HEK293T (cell line): ENCODE results near the gene KREMEN1.

Experiments
- ELF4 ChIP-seq: fragments of 450-650 bp; IDR thresholded peaks from 2 replicates; pipeline ENCODE4 v1.6.1; 2017; ENCODE audit warnings: antibody characterized with exemption
- FOXA1 ChIP-seq: fragments of 450-650 bp; IDR thresholded peaks from 2 replicates; pipeline ENCODE4 v1.6.1; 2016; ENCODE audit warnings: mild to moderate bottlenecking
- FOXK2 ChIP-seq: fragments of 450-650 bp; IDR thresholded peaks from 2 replicates; pipeline ENCODE4 v1.6.1; 2016; ENCODE audit warnings: mild to moderate bottlenecking
- PKNOX1 ChIP-seq: fragments of 450-650 bp; IDR thresholded peaks from 2 replicates; pipeline ENCODE4 v1.6.1; 2016
- SP1 ChIP-seq: fragments of 450-650 bp; IDR thresholded peaks from 2 replicates; pipeline ENCODE4 v1.6.1; 2017
- SUZ12 ChIP-seq: fragments of 450-650 bp; IDR thresholded peaks from 2 replicates; pipeline ENCODE4 v1.6.1; 2016; ENCODE audit warnings: mild to moderate bottlenecking
- TARDBP ChIP-seq: fragments of 450-650 bp; IDR thresholded peaks from 2 replicates; pipeline ENCODE4 v1.6.1; 2016
- ZNF384 ChIP-seq: fragments of 450-650 bp; IDR thresholded peaks from 2 replicates; pipeline ENCODE4 v1.6.1; 2016

GRCh38 chr22:29103121-29103520 lies 30.3 kb downstream of the KREMEN1 start:
- no peak for TF ChIP-seq ELF4
- no peak for TF ChIP-seq ZNF384
- TF ChIP-seq FOXK2: no peak
- TF ChIP-seq SP1: no peak
- TF ChIP-seq FOXA1: no peak
- TF ChIP-seq SUZ12: no peak
- no peak for TF ChIP-seq TARDBP
- TF ChIP-seq PKNOX1: no peak
